ENCODE measurements around the gene GRAP2. TPM values are rescaled to one million over a fixed set of nuclear protein-coding genes. Genes with fewer than 3 reads are reported as not detected.

GRAP2 gene
- total RNA-seq, 1 donor from 2014 or later, result 2.7 TPM

DNA sequence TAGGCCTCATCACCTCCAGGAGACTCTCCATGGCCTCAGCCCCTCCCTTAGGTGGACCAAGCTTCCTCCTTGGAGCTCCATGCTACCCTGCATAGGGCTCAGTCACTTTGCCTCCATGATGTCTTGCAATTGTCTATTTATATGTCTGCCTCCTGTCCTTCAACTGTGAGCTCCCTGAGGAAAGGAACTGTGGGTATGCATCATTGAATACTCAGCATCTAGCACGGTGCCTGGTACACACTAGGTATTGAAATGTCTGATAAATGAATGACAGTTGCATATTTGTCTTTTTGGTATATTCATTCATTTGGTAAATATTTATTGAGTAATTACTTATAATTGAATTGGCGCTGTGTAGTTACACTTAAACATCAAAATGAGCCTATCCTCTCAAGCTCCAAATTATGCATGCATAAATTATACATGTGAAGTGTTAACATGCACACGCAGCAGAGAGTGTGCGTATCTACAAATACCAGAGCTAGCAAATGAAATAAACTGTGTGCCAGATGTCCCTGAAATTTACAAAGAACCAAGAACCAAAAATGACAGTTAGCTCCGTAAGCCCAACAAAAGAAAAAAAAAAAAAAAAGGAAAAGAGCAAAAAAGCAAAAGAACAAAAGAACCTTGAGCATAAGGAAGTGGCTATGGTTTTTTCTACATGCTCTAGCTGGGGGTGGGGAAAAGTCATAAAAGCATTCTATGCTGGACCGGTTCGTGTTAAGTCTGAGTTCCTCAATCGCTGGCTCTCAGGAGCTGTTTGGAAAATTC is 25.2 kb downstream of the GRAP2 start:
- no peak for DNase-seq

DNA sequence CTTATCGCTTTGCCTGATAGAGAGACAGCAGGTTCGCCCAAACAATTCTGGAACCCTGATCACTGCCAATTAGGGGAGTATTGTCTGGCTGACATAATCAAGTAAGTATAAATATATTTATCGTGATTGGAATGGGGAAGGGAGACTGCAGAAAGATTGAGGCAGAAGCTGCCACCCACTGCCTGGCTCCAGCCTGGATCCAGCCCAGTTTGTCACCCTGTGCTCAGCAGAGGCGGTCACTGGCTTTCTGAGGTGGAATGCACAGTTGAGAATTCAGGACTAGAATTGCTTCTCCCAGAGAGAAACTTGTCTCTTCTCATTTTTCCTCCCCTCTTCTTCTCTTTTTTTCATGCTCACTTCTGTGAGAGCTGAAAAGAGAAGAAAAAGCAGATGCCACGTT is 25.9 kb downstream of the GRAP2 start:
- no peak for DNase-seq

DNA sequence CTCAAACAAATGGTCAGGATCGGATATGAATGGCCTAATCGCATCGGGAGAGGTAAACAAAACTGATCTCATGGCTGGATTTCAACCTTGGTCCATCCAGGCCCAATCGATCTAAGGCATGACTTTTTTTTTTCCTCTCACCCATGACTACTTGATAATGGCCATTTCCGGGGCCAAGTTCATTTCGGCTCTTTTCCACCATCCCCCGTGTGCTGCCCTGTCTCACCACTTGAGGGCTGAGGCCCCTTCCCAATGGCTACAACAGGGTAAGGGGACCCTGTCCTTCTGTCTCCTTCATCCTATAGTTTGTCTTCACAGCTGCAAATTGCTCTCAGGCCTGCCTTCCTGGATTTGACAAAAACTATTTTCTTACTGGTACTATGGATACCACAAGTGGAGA is 26.7 kb downstream of the GRAP2 start:
- DNase-seq, result no peak

DNA sequence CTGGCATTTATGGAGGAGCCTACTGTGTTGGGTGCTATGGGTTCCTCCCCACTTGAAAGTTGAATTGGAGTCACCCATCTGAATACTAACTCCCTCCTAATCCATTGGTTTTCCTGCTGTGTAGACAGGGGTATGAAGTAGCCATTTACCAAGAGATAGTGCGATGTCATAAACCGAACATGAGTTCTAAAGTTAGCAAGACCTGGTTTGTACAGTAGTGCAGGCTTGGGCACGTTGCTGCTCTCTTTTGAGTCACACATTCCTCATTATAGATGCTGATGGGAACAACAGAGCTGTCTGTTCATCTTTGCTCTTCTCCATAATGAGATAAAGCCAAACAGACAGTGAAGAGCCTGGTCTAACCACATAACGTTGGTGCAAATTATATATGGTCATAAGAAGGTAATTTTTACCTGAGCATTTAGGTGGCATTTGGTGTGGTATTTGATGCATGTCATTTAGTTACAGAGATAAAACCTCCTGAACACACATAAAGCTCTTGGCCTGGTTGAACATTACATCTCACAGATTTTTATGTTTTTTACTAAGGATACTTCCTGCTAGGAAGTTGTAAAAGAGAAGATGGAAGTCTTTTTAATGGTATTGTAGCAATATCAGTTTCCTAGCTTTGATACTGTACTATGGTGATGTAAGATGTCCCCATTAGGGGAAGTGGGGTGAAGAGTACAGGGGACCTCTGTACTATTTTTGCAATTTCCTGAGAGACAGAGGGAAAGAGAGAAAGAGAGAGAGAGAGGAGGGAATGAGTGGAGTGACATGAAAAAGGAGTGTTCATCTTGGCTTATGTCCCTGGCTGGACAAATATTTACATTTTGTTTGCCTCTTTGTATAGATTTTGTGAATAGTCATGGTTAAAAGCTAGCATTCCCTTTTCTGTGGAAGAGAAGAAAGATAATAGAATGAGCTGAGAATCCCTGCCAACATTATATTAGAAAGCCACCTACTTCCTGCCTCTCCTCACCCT is 27.9 kb downstream of the GRAP2 start:
- no peak for DNase-seq

DNA sequence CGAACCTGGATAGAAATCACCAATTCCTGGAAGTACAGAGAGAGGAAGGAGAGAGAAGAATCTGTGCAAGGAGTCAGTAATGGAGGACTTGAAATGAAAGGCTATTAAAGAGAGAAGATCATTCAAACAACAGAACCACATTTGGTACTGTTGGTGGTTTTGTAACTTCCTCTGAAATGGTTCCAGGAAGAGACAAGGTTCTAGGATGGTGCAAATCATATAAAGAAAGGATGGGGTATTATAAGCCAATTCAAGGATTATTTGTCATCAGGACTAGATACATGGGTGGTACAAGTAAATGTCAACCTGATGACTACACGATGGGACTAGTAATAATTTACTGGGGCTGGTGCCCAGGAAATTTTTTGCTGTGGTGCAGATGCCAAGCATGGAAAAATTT is 30.4 kb downstream of the GRAP2 start:
- DNase-seq, result no peak

DNA sequence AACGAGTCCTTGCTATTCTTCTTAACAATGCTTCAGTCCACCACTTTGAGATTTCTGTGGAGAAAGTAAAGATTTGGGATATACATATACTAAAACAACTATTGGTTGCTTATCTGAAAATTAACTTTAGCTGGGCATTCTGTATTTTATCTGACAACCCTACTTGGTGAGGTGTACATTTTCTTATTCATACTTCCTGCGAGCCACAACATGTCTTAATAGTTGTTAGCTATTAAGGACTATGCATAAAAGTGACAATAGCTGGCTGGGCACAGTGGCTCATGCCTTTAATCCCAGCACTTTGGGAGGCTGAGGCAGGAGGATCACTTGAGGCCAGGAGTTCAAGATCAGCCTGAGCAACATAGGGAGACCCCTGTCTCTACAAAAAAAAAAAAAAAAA is 31.3 kb downstream of the GRAP2 start:
- no peak for DNase-seq

DNA sequence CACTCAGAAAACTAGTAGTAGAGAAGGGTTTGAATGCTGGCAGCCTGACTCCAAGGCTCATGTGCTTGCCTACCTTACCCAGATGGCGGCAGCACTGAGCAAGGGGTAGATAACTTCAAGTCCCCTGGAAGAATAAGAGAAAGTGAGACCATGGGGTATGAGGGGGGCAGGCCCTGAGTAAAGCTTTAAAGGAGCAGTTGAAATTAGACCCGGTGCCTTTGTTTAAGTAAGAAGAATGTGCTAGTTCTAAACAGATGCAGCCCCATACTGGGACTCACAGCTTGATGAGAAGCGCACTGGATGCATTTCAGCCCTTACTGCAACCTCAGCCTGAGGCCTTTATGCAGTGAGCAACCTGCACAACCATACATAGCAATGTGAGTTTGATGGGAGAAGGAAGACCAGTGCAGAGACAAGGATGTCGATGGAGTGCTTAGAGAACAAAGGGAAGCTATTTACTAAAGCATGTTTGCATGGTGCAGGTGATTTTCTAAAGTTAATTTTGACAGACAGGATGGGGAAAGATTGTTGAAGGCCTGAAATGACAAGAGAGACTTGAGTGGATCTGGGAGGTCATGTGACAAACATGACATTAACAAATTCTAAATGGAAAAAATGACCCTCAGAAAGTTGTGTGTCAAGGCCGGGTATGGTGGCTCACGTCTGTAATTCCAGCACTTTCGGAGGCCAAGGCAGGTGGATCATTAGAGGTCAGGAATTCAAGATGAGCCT is 32.2 kb downstream of the GRAP2 start:
- no peak for DNase-seq

DNA sequence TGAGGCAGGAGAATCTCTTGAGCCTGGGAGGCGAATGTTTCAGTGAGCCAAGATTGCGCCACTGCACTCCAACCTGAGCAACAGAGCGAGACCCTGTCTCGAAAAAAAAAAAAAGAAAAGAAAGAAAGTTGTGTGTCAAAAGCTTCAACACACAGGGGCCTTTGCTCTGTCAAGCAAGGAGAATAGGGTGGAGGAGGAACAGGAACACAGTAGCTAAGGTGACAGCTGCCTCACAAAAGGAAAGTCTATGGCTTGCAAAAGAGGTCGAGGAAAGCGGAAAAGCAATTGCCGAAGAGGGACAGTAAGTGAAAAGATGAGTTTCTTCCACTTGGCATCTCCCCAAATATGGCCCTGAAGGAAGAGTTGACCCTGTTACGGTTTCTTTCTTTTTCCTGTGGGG is 32.9 kb downstream of the GRAP2 start:
- DNase-seq, result no peak

DNA sequence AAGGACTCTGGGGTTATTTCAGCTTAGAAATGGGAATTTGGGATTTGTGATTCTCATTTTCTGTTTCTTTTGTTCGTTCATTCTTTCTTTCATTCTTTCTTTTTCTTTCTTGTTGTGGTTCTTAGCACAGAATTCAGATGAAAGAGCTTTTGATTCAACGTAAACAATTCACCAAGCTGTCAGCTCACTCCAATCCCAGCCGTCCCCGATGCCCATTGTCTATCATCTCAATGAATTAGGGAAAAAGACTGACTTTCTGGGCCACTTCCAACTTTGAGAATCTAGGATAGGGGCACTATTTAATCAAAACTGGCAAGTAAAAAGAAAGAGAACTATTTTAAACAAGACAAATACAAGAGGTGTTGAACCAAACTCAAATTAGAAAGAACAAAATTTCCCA is 34.2 kb downstream of the GRAP2 start:
- no peak for DNase-seq

DNA sequence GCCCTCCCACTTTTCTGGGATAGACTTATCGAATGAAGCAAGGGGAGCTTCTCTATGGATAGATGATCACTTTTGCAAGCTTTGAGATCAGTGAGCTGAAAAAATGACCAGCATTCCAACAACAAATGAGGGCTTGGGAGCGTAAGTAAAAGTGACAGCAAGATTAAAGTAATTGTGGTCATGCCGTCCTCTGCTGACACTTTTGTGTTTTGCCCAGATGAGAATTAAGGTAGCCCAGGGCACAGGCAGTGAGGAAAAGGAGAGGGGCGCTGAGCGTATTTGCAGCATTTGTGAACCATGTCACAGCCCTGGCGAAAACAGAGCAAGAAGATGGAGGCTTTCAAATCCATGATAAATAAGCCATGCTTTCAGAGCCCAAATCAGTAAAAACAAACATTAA is 34.7 kb downstream of the GRAP2 start:
- DNase-seq, result no peak

DNA sequence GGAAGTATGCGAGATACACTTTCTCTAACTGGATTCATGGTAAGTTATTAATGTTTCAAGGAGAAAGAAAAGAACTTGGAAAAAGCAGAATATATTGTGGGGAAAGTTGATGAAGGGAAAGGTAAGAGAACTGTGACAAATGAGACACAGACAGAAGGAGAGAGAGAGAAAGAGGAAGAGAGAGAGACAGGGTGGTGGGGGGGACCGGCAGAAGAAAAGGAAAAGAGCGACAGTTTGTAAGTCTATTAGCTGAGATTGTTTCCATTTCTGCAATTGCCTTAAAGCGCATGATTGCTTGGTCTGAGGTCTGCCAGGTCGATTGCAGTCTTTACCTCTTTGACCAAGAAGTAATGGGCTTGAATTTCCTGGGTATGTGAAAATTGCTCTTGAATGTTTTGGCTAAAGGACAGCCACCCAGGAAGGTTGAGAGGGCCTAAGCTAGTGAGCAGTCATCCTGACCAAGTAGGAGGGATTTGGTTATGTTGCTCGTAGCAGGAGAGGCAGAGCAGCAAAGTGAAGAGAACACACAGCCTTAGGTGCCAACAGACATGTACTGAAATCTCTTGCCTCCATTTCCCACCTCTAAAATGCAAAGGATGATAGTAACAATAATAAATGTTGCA is 35.8 kb downstream of the GRAP2 start:
- DNase-seq, result no peak

DNA sequence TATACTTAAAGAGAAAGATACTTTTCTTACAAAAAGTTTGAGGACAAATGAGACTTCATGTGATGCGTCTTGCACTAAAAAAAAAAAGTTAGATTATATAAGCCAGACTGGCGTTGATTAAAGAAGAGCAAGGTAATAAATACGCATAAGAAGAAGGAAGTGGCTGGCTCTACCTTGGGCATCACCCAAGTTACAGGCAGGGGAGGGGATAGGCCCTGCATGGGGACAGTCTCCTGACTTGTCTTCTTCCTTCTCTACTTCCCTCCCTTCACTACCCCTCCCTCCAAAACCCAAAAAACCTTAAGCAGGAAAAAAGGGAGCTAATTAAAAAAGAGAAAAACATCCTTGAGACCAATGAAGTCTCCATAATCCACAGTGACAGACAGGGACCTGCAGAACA is 37.0 kb downstream of the GRAP2 start:
- no peak for DNase-seq

DNA sequence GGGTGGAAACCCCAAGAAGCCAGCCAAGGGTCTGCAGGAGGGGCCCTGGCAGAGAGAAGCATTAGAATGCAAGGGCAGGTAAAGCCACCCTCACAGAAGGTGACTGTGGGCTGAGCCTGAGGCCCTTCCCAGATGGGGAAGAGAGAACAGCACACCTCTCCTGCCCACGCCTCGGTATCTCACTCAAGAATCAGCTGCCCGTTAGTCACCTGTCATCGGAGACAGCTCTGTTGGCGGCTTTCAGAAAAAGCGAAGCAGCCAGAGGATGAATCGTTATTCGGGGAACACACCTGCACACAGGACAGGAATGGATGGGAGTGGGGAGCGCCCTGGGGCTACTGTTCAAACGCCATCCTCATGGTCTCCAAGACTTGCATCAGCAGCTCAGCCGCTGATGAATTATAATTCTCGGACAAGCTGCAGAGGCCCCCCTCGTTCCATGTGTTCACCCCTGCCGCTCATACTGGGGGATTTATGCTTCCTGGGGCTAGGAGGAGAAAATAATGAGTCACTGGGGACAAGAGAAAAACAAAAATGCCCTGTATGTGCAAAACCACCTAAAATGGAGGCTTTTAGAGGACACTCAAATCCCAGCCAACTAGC is 37.7 kb downstream of the GRAP2 start:
- no peak for DNase-seq

DNA sequence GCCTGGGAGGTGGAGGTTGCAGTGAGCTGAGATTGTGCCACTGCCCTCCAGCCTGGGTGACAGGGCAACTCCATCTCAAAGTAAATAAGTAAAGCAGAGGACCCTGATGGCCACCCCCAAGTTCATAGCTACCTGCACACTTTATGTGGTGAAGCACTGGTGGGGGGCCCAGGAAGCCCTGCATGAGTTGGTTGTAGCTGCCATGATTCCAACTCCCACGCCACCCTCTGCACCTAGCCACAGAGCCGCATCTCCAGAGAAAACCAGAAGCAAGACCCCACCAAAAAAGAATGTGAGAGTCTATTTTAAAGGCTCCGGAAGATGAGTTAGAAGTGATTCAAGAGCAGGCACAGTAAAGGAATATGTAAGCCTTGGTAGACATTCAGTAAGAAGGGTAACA is 38.9 kb downstream of the GRAP2 start:
- DNase-seq, result no peak

DNA sequence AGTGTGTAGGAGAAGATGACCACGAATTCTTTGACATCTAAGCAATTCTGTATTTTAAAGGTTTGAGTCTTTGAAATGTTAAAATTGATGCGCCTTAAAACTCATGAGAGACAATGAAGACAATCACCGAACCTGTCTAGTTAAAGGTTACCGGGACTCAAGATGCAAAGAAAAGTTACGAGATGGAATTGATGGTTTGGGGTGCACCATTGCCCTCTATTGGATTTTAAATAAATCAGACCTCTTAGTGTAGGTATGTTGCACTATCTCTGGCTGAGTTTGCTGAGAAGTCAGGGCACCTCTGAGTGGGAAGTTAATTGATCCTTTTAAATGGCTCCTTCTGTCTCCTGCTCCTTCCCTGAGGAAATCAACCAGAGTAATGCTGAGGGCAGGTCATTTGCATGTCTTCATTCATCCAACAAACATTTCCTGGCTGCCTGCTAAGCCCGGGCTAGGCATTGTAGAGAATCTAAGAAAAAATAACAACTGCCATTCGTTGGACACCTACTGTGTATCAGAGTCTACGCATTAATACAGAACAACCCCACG is 39.9 kb downstream of the GRAP2 start:
- no peak for DNase-seq

DNA sequence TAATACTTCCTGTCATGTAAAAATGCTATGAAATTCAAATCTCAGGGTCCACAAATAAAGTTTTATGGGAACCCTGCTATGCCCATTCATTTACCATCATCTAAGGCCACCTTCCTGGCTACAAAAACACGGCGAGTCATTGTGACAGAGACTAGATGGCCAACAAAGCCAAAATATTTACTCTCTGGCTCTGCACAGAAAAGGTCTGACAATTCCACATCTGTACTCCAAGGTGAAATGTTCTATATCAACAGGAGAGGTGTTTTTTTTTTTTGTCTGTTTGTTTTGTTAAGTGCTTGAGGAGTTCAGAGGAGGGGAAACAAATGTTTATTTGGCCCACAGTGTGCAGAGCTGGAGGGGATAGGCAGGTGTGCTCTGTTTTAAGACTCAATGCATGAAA is 40.7 kb downstream of the GRAP2 start:
- no peak for DNase-seq

DNA sequence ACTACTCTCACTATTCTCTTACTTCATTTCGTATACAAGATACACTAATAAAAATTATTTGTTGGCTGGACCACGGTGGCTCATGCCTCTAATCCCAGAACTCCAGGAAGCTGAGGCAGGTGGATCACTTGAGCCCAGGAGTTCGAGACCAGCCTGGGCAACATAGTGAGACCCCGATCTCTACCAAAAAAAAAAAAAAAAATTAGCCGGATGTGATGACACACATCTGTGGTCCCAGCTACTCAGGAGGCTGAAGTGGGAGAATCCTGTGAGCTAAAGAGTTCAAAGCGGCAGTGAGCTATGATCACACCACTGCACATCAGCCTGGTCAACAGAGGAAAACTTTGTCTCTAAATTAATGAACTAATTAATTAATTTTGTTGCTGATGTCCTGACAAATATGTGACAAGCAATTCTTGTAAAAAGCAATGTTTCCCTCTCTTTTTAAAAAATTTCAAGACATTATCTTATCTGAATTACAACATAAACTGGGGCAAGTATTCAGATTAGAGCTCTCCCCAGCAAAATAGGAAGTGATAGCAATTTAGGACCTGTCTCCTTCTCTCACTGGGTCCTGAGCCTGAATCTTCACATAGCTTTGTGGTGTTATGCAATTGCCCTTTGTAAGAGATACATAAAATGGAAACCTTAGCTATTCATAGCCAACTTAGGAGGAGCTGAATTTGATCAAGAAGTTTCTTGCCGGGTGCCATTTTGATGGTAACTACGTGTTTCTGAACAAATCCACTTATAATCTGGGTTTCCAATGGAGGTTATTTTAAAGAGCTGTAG is 41.8 kb downstream of the GRAP2 start:
- no peak for DNase-seq

DNA sequence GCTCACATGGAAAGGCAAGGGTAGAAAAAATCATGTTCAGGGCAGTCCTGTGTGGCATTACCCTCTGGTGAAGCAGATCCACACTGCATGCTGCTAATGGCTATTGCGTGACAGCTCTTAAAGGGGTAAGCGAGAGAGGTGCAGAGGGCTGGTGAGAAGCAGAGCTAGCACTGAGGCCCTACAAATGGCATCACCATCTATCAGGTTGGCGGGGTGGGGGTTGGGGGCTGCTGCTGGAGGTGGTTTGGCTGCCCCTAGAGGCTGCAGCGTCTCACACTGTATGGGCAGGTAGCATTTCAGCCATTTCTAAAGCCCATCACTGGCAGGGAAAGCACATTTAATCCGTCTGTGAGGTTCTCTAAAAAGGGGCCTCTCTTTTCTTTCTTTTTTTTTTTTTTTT is 42.5 kb downstream of the GRAP2 start:
- DNase-seq, result no peak

DNA sequence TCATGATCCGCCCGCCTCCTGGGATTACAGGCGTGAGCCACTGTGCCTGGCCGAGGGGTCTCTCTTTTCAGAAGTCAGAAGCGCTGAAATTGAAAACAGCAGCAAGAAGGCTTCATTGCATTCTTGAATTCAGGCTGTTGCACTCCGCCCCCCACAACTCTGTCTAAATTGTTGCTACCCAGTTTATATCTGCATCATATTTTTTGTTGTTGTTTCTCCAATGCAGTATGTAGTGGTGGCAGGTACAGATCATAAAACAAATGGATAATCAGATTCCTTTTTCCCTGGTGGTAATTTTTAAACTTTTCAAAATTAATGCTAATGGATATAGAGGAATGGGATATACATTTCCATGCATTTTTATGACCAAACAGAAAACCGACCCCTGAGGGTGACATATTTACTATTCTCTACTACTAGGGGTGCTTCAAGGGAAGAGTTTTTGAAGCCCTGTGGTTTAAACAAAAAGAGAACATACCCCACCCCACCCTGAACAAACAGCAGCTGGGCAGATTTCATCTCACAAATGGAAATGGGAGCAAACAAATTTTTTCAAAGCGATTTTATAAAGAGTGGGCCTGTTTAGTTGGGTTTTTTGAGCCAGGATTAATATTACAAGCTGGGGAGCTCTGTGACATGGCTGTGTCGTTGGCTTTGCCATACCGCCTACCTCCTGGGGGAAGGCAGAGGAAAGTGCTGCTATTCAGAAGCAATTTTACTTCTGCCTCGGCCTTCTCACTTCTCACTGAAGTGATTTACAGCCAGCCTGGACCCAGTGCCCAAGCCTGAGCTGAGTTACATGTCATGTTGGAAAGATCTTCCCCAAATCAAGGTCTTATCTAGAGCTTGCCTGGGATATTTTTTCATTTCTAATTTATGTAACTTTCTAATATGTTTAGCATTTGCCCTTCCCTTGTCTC is 43.3 kb downstream of the GRAP2 start:
- no peak for DNase-seq

DNA sequence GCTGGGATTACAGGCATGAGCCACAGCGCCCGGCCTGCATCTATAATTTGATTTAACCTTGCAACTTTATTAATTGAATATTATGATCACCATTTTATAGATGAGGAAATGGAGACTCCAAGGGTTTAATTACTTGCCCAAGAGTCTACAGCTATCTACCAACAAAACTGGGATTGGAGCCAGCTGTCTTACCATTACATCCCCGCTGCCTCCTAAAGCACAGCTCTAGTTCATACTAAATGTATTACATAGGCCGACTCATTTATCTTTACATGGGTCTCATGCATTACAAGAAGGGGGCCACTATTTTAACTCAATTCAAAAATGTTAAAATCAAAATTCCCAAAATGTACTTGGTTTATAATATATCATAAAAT is 45.2 kb downstream of the GRAP2 start:
- no peak for DNase-seq
